AG20443 (cell line): ENCODE data around the gene NHEJ1.

Source experiments
- DNase-seq: peaks from one replicate; pipeline ENCODE4 v3.0.0; 2012; ENCODE audit warnings: low spot score, mixed read lengths

NHEJ1 gene

DNA sequence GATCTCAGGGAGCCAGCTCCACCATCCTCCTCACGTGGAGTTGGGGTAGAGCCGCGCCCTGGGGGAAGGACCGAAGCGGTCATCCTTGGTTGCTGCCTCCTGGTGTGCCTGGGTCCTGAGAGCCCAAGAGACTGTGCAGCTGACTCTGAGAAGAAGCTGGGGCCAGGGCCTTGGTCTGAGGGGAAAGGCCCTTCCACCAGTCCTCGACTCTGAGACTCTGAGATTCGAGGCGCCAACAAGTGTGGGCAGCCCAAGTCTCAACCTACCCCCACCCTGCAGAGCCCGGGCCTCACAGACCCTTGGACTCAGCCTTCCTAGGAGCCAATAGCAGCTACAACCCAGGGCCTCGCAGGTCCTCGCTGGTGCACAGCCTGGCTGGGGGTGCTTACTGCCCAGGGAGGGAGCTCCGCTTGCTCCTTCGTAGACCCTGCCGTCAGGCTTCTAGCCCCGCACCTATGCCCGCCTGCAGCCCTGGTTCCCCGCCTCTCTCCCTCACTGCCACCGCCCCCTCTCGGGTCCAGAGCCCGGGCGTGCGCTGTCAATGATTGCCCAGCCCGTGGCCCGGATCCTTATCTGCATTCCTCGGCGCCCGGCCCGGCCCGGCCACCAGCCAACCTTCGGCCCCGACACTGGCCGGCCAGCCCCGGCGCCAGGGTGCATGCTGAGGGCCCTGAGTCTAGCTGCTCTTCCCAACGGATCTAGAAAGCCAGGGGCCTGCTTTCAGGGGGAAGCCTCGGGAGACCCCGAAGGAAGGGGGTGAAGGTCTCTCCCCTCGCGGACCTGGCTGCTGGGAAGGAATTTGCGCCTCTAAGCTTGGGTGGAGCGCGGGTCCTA lies 101.9 kb downstream of the NHEJ1 start:
- peak; percentile 80 for DNase-seq

DNA sequence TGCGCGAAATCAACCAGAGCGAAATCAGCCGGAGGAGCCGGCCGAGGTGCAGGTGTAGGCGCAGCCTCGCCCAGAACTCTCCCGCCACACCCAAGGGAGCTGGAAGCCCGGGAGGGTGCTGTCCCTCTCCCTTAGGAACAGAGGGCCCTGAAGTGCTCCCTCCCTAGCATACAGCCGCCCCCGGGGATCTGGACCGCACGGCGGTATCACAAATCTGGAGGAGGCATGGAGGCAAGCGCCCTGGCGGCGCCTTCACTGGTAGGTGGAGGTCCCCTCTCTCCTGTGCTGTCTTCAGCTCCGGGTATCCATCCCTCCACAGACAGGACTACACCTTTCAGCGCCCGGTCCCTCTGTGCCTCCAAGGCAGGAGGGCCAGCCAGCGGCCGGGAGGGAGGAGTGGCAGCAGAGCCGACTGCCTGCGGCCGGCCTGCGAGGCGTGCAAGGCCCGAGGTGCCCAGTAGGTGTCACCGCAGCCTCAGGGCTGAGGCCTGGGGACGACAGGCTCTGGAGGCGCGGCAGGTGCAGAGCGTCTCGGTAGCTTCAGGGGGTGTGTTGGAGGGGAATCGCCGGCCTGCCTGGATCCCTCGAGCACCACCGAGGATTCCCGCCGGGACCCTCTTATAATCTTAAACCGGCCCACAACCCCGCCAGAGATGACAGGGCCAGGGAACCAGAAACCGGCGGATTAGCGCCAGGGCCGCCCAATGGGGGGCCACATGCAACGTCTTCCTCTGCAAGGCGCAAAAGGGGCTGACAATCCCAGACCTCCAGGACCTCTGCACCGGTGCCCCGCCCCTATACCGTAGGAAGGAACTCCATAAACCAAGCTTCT lies 102.7 kb downstream of the NHEJ1 start:
- DNase-seq, result peak; percentile 92

DNA sequence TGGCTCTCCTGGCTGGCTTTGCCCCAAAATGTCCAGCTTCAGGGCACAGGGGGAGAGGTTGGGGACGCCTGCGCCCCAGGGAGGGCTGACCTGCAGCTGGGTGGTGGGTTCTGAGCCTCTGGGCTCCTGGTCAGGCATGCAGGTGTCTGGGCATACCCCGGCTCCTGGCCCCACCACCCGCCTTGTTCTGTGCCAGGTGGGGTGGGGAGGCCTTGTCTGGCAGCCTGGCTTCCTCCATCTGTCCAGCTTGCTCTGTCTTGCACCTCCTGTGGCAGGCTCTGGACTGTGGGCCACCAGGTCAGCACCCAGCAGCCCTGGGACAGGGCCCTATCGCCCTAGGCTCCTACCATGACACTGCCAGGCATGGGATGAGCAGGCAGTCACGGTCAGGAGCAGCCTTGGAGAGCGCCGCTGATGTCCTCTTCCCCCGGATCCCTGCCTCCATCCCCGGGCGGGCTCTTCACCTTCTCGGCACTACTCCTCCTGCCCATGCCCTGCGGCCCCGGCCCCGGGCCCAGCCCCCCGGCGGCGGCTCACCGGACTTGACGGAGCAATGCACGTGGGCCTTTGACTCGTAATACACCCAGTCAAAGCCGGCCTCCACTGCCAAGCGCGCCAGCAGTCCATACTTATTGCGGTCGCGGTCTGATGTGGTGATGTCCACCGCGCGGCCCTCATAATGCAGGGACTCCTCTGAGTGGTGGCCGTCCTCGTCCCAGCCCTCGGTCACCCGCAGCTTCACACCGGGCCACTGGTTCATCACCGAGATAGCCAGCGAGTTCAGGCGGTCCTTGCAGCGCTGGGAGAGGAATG lies 103.5 kb downstream of the NHEJ1 start:
- no peak for DNase-seq

DNA sequence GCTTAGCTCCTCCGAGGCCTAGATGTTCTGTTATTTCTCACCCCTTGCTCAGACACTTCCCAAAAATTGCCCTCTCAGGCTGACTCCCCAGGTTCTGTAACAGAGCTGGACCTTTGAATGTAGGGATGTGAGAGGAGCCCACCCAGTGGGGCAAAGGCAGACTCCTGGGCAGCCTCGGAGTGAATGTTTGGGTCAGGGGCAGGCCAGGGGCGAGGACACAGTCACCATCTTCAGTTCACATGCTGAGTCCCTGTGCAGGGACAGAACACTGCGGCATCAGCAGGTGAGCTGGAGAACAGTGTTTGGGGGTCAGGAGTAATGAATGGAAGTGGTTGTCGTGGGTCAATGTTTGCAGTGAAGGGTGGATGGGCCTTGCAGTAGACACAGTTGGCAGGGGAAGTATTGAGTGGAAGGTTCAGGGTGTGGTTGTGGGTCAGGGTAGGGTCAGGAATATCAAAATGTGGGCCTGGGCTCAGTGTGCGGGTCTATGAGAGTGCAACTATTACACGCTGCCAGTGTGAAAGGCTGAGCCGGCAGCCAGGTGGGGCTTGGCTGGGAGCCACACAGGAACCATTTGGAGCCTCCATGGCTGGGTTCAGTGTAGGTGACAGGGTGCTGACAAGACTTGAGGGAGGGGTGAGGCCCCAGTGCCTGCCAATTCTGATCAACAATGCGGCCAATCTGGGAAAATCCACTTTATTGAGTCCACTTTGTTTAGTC lies 104.3 kb downstream of the NHEJ1 start:
- DNase-seq, result no peak

DNA sequence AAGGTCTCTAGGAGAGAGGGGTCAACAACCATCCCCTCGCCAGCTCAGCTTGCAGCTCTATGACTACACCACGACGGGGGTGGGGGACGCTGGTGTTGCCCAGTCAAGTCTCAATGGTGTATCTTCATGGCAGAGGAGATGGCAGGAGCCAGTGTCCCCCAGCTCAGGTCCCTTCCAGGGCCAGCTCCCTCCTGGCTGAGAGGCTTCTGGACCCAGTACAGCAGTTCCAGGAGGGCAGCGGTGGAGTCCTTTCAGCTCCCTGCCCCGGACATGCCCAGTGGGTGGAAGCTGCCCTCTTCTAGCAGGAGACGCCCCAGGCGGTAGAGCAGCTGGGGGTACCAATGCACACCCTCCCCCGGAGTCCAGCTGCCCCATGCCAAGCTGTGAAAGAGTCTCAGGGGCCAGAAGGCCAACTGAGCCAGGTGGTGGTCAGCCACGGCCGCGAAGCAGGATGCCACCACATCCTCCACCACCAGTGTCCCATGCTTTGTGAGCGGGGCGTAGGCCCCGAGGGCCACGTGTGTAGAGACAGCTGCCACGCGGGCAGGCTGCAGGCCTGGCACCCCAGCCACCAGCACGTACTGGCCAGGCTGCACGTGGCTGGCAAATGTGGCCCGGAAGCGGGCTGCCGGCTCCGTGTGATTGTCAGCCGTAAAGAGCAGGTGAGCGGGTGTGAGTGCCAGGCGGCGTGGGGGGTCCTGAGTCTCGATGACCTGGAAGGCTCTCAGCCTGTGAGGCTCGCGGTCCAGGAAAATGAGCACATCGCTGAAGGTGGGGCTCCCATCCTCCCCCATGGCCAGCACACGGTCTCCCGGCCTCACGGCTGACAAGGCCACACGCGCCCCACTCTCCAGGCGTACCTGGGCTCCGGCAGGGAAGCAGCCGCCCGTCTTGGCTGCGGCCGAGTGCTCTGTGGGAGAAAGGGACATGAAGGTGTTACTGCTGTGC lies 105.4 kb downstream of the NHEJ1 start:
- no peak for DNase-seq

DNA sequence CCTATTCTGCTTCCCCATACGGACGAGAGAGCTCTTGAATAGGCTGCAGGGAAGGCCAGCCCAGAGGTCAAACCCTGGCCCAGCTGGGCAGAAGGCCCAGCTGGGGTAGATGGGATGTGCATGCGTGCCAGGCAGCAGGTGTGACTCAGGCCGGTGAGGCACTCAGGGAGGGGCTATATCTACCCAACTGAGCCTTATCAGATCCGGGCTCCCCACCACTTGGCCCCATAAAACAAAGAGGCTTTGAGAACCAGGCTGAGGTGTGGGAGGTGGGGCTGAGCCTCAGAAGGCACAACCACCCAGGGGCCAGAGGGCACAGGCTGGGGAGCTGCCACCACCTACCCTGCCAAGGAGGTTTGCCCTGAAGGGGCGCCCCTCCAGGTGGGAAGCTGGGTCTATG lies 111.3 kb downstream of the NHEJ1 start:
- no peak for DNase-seq

DNA sequence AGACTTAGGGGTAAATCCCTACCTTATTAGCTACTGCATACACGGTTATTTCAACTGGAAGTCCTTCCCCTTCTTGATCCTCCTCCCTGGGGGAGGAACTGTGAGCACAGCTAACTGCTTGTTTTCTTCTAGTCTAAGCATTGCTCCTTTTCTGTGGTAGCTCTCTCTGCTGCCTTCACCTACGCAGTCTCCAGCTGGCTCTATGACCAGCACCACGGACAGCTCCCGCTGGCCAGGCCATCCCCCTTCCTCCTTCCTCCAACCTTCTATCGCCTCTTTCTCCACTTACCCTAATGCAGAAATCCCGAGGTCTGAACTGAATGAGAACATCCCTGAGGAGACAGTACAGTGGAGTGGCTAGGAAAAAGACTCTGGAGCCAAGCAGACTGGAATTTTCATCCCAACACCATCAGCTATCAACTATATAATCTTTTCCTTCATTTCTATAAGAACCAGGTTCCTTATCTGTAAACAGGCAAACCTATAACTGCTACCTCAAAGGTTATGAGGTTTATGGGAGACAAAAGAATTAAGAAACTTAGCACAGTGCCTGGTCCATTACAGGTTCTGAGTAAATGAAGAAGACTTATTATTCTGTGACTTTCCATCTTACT lies 114.6 kb downstream of the NHEJ1 start:
- DNase-seq, result peak; percentile 73

DNA sequence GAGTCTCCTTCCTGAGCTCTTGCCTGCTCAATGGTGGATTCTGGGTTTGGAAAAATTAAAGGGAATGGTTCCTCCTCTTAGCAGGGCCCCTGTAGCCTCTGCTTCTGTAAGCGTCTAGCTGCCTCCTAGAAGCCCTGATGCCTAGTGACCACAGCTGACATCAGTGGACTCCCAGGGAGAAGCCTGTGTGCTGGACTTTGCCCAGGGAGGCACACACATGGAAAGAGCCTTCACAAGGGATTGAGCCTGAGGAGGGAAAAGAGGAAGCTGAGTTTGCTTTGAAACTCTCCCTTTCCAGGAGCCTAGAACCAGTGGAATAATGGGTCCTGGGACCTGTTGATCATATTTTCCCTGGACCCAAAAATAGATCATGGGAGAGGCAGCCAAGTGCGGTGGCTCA lies 117.9 kb downstream of the NHEJ1 start:
- DNase-seq, result no peak

DNA sequence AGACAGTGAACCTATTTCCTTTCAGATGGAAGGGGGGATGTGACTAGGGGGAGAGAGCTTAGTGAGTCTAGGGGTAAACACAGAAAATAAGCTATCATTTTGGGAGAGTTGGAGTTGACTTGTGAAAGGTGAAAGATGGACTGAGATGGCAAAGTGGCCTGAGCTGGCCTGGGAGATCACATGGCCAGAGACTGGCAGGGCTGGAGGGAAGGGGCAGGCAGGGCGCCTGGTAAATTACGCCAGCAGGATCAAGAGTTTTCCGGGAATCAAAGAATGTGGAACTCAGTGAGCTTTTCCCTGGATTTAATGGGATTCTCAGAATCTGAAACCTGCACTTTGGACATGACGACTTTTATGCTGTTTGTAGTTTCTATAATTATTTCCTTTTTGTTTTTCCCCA lies 118.5 kb downstream of the NHEJ1 start:
- no peak for DNase-seq

DNA sequence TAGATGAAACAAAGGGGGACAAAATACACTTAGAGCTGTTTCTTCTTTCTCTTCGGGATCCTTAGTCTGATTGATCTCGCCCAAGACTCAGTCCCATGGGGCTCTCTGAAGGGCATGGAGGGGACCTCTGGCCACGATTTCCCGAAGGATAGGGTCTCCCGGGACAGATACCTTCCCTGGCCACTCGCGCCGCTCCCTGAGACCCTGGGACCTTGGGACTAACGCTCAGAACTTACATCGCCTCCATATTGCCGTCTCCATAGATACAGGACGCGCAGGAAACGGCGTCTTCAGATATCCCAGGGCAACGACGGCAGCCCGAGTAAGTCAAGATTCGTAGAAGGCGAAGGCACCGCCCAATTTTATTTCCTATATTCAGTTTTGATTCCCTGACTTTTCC lies 119.4 kb downstream of the NHEJ1 start, which contains the start of gene CFAP65:
Gene CFAP65 (minus strand): TSS at position 265 of the 400 bp plus-strand sequence. CDS start 2,468 bp downstream, outside the sequence.
- peak; percentile 71 for DNase-seq

DNA sequence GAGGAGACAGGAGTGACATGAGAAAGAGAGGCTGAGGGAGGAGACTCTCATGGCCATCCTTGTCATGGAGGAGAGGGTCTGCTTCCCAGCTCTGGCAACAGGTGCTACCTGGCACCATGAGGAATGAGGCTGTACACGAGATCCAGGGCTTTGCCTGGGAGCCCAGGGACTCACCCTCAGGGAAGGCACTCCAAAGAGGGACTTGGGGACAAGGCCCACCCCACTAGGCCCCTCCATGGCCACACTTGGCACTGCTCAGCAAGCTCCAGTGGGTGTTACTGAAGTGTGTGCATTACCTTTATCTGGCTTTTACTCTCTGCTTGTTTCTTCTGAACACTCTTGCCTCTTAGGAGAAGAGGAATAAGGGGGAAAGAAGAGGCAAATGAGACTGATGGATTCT lies 122.0 kb downstream of the NHEJ1 start:
- DNase-seq, result no peak

DNA sequence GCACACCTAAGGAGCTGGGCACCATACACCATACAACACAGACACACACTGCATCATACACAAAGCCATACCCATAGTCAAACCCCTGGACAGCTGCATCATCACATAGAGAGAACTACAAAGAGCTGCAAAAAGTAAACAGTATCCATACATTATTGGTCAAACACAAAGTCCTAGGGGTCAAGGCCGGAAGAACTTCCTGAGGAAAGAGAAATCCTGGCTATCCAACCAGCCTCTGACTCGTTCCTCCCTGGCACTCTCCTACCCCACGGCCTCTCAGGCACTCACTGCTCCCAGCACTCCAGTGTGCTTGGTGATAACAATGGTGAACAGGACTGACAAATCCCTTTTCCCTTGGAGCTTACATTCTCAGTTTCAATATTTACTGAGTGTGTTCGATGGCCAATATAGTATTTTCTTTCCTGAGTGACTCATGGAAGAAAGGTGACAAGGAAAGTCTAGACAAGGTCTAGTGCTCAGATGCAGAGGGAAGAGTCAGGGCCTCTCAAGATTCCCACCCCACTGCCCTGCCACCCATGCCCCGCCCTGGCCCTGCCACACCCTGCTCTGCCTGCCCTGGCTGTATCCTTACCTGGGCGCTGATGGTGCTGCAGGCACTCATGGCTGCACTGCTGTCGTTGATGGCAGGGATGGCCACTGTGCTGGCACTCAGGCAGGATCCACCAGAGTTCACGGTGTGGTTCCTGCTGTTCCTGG lies 122.7 kb downstream of the NHEJ1 start:
- no peak for DNase-seq

DNA sequence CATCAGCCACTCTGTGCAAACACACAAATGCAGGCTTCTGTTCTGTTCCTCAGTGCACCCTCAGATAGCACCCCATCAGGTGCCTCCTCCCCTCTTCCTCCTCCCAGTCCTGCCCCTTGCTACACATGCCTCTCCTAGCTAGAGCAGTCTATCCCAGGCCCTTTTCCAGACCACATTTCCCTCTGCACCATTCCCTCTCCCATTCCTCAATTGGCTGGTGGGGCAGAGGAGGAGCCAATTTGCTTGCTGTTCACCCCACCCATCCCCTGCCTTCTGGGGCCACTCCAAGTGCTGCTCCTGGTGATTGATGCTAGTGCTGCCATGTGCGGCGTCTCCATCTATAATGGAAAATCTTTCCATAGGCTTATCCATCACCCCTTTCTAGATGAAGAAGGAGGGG lies 124.7 kb downstream of the NHEJ1 start:
- no peak for DNase-seq

DNA sequence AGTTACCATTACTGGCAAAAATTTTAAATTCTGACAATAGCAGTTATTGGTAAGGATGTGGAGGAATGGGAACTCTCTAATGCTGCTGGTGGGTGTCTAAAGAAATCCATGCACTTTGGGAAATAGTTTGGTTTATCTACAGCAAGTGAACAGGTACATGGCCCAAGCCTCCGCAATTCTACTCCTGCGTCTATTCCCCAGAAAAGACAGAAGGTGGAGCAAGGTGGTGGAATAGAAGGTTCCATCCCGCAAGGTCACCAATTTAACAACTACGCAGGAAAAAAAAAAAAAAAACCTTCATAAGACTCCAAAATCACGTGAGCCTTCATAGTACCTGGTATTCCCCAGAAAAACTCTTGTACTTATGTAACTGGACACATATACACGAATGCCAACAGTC lies 125.8 kb downstream of the NHEJ1 start:
- no peak for DNase-seq

DNA sequence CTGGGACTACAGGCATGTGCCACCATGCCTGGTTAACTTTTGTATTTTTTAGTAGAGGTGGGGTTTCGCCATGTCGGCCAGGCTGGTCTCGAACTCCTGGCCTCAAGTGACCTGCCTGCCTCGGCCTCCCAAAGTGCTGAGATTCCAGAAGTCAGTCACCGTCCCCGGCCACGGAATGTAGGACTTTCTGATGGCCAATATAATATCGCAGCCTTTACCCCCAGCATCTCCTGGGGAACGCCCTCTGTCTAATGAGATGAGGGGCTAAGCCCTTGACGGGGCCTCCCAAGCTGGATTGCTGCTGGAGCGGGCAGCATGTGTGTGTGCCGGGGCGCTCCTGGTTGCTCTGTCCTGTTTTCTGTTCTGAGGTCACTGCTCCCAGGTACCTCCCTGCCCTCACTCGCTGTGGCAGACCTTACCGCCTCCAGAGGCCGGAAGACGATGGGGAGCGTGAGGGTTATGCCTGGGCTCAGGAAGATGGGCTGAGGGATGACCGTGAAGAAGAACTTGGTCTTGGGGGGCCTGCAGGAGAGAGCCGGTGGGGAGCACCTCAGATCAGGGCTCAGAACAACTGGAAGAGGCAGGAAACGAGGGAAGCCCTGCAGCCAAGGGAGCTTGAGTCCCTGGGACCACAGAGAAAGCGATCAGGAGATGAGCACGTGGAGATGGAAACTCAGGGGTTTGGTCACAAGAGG lies 128.4 kb downstream of the NHEJ1 start:
- no peak for DNase-seq

DNA sequence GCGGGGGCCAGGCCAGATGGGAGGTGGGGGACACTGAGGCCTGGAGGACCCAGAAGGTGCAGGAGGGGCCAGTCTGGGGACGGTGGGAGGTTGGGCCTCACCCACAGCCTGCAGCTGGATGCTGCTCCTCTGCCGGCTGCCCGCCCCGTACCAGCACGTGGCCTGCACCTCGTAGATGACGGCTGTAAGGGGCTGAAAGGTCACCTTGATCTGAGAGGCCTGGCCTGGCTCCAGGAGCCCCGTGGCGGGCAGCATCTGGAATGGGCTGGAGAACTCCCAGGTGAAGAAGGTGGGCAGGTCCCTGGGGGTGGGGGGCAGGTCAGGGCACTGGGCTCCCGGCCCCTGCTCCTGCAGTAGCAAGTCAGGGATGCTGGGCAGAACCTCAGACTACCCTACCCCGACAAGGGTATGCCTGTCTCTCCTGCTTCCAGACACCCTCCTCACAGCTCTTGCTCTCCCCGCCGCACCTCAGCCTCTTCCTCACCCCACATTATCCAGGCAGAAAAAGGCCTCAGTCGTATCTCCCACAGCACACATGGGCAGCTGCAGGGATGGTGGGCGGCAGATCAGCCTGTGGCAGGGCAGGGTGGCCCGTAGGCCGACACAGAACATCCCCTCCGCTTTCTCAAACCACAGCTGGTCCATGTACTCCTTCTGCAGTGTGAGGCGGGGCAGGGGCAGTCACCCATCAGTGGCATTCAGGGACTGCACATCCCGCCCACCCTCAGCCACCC lies 129.4 kb downstream of the NHEJ1 start:
- DNase-seq, result no peak

DNA sequence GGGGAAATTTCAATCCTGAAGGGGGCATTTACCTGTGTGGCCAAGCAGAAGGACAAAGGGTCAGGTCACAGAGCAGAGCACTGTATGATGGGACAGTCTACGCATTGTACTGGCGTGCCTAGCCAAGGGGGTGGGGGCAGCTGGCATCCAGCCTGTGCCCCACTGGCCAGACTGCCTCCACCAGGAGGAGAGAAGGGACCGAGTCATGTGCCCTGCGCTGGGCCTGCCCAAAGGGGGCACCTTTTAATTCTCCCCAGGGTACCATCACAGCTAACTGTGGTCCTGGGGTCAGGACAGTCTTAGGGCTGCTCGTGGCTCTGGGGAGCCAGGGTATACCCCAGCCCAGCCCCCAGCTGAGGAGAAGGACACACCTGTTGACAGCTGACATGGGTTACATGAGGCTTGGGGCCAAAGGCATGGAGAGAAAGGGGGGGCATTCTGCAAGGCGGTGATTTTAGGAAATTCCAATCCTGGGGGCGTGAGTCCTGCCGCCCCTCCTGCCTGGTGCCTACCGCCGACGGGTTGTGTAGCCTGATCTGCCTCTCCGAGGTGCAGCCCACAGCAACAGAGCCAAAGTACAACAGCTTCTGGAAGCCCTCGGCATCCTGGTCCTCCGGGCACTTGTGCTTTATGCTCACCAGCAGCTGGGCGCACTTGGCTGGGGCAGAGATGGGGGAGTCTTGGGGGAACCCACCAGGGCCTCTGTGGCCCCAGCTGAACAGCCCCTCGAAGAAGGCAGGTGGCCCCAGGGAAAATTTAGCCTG lies 130.3 kb downstream of the NHEJ1 start:
- no peak for DNase-seq
